CD4-positive, alpha-beta T cell treated with Interleukin-12 subunit alpha and Interleukin-12 subunit beta, for 1 hour (primary cell): ENCODE measurements around the gene OR11H7.
"Not testable (repeated sequence)": the region's sequence is repeated elsewhere in the genome, so short reads cannot be mapped to it uniquely, and the experiment has no call there.

Experiments
- DNase-seq: peaks from one replicate; pipeline ENCODE4 v3.0.0-alpha.2; 2020

OR11H7 gene

DNA sequence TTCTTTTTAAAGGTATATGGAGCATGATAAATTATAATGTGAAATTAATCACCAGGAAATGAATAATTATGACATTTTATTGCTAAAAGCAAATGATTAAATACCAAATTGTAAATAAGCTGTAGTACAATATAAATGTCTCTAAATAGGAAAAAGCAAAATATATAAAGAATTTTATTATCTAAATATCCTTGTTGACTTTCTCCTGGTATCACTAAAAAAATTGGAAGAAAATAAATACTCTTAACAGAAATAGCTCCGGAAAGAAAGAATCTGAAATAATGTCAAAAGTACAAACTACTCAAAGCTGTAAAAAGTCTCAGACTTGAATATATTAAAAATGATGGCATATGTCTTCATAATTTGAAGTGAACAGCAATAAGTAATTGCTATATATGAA is at the start of gene OR11H7:
TSS of gene OR11H7 (plus strand) at position 301 of the 400 bp plus-strand sequence.
- no peak for DNase-seq

DNA sequence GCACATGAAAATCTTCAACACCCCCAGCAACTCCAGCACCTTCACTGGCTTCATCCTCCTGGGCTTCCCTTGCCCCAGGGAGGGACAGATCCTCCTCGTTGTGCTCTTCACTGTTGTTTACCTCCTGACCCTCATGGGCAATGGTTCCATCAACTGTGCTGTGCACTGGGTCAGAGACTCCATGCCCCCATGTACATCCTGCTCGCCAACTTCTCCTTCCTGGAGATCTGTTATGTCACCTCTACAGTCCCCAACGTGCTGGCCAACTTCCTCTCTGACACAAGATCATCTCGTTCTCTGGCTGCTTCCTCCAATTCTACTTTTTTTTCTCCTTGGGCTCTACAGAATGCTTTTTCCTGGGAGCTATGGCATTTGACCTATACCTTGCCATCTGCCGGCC is 49.6 kb upstream of the OR11H7 start:
- no peak for DNase-seq

DNA sequence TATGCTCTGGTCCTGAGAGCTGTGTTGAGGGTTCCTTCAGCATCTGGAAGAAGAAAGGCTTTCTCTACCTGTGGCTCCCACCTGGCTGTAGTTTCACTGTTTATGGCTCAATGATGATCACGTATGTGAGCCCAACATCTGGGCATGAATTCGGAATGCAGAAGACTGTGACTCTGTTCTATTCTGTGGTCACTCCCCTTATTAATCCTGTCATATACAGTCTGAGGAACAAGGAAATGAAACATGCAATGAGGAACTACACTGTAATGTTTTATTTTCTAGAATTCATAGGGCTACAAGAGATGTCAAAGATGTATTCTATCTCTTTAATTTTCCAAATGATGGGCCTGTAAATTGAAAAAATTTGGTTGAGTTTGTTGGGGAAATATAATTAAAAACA is 48.9 kb upstream of the OR11H7 start:
- no peak for DNase-seq

DNA sequence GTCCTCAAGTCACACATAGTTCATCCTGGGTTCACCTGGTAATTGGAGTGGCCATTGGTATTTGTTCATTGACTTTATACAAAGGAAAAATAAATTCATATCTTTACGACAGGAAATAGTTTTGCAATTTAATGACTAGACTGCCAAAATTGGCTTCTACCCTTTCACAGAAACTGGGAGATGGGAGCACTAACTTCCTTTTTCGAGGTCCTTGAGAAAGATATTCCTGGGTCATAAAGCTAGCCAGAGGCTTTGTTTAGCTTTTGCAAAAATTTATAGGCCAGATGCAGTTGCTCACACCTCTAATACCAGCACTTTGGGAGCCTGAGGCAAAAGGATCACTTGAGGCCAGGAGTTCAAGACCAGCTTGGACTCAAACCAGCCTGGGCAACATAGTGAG is 48.3 kb upstream of the OR11H7 start:
- DNase-seq = no peak

DNA sequence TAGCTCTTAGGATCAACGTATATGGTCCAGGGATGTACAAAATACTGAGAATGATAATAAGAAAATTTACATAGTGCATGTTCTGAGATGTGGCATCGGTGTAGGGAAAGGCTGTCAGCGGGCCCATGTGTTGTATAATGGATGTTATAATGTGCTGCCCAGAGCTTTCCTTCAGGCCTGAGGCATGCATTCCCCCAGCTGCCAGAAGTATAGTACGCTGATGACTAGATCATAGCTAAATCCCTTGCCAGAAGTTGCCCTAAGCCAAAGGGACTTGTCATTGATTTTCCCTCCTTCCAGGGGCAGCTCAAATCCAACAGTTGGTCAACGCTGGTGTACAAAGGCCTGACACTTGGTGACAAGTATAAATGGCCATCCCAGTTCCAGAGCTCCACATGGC is 44.6 kb upstream of the OR11H7 start:
- no peak for DNase-seq

DNA sequence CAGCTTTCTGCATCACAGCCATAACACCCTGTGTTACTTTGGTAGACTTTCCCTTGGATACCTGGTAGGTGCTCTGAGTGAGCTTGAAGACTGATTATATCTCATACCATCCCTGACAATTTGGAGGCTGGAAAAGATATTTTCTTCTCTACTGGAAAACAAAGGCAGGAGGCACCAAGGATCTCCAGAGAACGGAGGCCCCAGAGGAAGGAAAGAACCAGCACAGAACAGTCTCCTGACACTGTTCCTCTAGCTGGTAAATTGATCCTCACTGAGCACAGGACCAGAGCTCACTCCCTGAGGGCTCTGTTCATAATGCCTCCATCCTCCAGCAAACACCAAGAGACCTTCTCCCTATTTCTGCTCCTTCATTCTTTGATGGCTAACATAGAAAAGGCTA is 38.2 kb upstream of the OR11H7 start, which contains the start of gene OR11G2:
TSS of gene OR11G2 (plus strand) at position 301 of the 400 bp plus-strand sequence. CDS start 6,542 bp downstream, outside the sequence.
- no peak for DNase-seq

DNA sequence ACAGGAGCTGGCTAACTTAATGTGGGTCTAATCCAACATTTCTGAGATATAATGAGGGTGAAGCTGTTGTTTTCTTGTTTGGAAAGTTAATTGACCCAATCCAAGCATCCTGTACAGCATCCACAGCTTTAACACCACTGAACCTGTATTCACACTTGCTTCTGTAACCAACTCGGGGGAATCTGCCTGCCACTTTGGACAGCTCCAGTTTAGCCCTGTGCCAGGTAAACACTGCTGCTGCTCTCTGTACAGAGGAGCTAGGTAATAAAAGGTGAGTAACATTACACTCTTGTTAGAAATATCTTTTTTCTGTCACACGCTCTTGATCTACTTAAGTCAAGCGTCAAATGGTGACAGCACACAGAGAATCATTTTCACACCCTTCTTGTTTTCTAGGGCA is 37.4 kb upstream of the OR11H7 start:
- no peak for DNase-seq

DNA sequence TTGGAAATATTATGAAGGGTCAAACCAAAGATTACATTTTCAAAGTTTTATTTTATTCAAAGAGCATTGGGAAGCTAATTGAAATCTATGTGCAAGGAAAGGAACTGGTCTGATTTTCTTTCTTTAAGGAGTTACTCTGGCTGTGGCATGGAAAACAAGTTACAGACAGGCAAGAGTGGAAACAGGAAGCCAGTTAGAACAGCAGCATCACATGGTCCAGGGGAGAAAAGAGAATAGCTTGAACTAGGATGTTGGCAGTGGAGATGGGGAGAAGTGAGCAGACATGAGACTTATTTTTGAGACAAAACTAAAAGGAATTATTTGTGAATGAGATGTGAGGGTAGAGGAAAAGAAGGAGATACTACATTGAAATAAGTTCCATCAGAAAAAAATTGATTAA is 34.7 kb upstream of the OR11H7 start:
- no peak for DNase-seq

DNA sequence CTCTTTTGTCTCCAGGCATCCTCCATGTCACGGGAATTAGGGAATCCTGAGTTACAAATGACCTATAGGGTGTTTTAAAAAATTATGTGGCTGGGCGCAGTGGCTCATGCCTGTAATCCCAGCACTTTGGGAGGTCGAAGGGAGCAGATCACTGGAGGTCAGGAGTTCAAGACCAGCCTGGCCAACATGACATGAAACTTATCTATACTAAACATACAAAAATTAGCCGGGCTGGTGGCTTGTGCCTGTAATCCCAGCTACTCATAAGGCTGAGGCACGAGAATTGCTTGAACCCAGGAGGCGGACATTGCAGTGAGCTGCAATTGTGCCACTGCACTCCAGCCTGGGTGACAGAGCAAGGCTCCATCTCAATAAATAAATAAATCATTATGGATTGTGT is 33.6 kb upstream of the OR11H7 start:
- not testable (repeated sequence) for DNase-seq

DNA sequence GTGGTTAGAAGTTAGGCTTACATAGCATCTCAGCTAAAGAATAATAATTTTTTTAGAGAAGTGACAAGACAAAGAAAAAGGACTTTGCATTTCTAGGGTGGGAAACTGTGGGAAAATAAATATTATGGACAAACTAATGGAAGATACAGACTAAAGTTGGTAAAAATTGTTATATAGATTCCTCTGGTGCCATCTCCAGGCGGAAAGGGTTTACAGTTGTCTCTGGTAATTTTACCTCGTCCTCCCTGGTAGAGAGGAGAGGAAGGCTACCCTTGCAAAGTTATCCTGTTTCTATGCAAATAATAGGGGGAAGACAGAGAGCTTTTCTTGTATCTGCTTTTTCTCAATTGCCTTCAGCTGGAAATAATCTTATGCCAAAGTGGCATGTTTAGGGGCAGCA is 32.9 kb upstream of the OR11H7 start:
- DNase-seq = no peak

DNA sequence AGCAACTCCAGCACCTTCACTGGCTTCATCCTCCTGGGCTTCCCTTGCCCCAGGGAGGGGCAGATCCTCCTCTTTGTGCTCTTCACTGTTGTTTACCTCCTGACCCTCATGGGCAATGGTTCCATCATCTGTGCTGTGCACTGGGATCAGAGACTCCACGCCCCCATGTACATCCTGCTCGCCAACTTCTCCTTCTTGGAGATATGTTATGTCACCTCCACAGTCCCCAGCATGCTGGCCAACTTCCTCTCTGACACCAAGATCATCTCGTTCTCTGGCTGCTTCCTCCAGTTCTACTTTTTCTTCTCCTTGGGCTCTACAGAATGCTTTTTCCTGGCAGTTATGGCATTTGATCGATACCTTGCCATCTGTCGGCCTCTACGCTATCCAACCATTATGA is 31.3 kb upstream of the OR11H7 start:
- DNase-seq = no peak

DNA sequence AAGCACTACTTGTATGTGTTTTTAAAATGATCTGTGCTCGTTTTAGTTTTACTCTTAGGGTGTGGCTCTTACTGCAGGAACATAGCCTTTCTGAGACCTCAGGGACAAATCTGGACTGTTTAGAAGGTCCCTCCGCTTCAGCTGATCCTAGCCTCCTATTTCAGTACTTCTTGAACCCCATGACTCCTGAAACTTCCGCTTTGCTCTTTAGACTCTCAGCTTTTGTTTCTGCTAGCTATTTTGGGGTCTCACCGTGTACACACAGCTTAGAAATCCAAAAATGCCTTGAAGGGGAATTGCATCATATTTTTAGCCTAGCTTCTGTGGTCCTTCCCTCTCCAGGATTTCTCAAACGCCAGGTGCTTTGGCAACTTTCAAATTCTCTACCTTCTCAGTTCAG is 29.8 kb upstream of the OR11H7 start:
- no peak for DNase-seq

DNA sequence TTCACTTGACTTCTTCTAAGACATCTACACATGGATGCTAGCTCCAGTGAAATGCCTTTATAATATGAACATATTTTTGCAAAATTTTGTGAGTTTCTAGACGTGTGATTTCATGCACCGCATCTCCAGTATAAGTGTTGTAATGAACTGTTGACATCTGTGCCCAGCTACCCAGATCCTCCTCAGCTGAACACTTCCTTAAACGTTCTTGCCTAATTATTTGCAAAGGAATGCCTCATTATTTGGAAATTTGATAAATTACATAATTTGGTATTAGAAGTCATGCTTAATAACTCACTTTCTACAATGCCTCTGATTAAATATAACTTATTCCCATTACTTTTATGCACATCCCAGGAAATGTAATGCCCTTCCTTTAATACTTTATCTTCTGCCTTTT is 24.1 kb upstream of the OR11H7 start:
- DNase-seq = no peak

DNA sequence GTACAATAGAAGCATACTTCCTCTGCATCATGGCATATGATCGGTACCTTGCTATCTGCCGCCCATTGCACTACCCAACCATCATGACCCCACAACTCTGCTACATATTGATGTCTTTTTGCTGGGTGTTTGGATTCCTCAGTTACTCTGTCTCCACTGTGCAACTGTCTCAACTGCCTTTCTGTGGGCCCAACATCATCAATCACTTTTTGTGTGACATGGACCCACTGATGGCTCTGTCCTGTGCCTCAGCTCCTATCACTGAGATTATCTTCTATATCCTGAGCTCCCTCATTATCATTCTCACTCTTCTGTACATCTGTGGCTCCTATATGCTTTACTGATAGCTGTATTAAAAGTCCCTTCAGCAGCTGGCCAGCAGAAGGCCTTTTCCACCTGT is 19.2 kb upstream of the OR11H7 start:
- no peak for DNase-seq

DNA sequence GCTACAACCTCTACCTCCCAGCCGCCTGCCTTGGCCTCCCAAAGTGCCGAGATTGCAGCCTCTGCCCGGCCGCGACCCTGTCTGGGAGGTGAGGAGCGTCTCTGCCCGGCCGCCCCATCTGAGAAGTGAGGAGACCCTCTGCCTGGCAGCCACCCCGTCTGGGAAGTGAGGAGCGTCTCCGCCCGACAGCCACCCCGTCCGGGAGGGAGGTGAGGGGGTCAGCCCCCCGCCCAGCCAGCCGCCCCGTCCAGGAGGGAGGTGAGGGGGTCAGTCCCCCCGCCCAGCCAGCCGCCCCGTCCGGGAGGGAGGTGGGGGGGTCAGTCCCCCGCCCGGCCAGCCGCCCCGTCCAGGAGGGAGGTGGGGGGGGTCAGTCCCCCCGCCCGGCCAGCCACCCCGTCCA is 16.4 kb upstream of the OR11H7 start:
- DNase-seq = not testable (repeated sequence)

DNA sequence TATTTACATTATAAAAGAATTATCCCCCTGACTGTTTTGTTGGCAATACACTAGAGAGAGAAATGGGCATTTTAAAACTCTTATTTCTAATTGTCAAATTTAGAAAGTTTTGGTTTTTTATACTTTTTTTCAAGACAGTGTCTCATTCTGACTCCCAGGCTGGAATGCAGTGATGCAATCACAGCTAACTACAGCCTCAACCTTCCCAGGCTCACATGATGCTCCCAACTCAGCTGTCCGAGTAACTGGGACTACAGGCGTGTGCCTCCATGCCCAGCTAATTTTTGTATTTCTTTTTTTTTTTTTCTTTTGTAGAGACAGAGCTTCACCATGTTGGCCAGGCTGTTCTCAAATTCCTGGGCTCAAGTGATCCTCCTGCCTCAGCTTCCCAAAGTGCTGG is 13.6 kb upstream of the OR11H7 start:
- no peak for DNase-seq

DNA sequence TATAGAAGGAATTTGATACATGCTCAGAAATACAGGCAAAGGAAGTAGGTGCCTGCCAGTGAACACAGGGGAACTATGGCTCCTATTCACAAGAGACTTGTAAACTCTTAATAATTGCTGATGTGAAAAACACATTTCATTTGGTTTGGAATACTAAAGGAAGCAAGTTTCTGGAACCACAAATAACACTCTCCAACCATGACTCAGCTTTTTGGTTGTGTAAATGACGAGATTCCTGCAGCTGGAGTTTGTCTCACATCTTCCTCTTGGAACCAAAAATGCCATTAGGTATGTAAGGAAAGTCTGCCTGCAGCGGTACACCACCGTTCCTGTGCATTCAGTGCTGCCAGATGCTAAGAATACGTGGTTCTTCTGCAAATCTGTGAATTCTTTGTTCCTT is 9.7 kb upstream of the OR11H7 start:
- no peak for DNase-seq

DNA sequence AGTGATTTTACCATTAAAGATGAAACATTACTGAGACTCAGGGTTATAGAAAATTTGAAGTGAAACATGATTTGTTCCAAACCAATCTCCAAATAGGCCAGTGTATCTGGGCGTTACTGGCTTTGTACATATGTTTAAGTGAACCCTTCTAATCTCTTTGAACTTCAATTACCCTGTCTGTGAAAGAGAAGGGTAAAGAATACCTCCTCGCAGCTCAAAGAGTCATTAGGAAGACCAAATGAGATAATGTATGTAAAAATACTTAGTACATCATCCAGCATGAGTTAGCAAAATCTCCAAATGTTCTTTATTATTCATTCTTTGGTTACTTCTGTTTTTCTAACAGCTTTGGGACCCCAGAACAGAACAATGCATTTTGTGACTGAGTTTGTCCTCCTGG is 5.4 kb upstream of the OR11H7 start, which contains the start of gene OR11H6:
TSS of gene OR11H6 (plus strand) at position 301 of the 400 bp plus-strand sequence. CDS start at position 301, 0 bp downstream.
- no peak for DNase-seq

DNA sequence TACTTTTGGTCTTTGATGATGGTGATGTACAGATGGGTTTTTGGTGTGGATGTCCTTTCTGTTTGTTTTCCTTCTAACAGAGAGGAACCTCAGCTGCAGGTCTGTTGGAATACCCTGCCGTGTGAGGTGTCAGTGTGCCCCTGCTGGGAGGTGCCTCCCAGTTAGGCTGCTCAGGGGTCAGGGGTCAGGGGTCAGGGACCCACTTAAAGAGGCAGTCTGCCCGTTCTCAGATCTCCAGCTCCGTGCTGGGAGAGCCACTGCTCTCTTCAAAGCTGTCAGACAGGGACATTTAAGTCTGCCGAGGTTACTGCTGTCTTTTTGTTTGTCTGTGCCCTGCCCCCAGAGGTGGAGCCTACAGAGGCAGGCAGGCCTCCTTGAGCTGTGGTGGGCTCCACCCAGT is 6.6 kb downstream of the OR11H7 start:
- DNase-seq = not testable (repeated sequence)

DNA sequence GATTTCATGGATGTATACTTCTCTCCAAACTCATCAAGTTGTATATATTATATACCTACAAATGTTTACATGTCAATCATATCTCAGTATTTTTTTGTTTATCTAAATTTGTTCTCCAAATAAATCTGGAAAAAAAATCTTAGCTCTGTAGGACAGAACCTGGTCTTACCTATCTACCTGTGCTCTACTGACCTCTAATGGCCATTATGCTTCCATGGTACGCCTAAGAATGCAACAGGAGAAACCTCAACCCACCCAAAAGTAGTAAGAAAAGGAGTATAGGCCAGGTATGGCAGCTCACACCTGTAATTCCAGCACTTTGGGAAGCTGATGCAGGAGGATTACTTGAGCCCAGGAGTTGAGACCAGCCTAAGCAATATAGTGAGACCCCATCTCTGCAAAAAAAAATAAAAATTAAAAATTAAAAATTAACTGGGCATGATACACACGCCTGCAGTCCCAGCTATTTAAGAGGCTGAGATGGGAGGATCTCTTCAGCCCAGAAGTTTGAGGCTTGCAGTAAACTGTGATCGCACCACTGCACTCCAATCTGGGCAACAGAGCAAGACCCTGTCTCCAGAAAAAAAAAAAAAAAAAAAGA is 19.0 kb downstream of the OR11H7 start:
- no peak for DNase-seq

DNA sequence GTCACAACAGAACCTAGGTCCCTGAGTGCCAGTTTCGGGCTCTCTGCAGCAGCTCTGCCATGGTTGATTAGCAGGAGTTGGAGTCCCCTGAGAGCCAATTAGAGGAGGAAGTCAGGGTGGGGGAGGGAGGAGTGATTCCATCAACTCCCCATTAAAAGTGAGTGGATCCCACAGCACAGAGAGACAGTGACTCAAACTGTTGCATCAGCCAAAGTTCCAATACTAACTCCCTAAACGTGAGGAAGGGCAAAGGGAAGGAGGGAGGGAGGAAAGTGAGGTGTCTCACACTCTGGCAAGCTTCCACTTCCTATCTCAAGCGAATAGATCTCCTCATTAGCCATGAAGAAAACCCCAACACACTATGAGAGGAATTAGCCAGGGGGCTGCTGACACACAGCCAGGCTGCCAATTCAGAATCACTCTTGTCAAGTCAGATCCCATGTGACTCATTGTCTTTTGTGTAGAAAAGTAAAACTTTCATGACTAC is 33.9 kb downstream of the OR11H7 start:
- no peak for DNase-seq

DNA sequence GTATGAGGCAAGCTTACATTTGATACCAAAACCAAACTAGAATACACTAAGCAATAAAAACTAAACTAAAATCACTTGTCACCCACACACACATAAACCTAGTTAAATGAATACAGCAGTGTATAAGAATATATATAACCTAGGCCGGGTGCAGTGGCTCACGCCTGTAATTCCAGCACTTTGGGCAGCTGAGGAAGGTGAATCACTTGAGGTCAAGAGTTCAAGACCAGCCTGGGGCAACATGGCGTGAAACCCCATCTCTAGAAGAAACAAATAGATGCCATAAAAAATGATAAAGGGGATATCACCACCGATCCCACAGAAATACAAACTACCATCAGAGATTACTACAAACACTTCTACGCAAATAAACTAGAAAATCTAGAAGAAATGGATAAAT is 35.6 kb downstream of the OR11H7 start:
- not testable (repeated sequence) for DNase-seq

DNA sequence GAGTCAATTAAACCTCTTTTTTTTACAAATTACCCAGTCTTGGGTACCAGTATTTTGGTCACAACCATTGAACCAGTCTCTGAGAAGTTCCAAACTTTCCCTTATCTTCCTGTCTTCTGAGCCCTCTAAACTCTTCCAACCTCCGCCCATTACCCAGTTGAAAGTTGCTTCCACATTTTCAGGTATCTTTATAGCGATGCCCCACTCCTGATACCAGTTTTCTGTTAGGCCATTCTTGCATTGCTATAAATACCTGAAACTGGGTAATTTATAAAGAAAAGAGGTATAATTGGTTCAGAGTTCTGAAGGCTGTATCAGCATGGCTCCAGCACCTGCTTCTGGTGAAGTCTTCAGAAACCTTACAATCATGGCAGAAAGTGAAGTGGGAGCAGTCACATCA is 45.3 kb downstream of the OR11H7 start:
- no peak for DNase-seq

DNA sequence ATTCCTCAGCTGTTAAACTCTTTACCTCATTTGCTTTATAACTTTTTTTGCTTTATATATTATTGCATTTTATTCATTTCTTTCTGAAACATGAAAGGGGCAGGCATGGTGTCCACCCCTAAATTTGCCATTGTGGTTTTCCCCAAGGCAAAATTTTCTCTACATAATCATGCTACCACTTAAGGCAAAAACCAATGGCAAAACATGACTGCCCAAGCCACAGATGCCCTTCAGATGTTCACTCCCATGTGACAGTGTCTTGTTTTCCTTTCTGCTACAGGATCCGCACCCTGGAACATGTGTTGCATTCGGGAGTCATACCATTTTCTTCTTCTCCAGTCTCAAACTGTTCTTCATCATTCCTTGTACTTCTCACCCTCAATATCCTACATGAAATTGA is 48.6 kb downstream of the OR11H7 start:
- no peak for DNase-seq

DNA sequence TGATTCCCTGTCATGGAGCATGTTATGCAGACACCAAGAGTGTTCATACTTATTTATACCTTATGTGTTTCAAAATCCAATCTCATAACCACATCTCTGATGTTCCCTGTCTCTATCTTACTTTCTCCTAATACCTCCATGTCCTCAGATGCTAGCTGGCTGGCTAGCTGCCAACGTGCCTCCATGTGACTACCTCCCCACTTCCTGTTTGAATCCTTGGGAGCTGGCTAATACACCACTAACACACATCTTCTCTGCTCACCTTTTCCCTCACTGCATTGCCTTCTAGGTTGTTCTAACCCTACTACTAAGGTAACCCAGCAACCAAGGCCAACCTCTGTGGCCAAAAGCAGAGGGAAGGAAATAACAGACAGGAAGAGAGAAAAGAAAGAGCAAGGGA is 49.6 kb downstream of the OR11H7 start:
- DNase-seq = peak; percentile 36
